MCF 10A (cell line): ENCODE measurements around the gene LEMD3. TPM values are rescaled to one million over a fixed set of nuclear protein-coding genes. Genes with fewer than 3 reads are reported as not detected.

Source experiments
- BruUV-seq: library from RNA; stranded (reverse); fragments of 400-500 nt; replicated peaks from 2 replicates; lab custom pipeline; 2021; lab: Mats Ljungman, UMichigan
- CTCF ChIA-PET: fragments of 300-600 bp; sonication (Branson Sonifier 250); formaldehyde crosslinking; extraction: SDS; loops from one replicate; lab custom pipeline; 2021; ENCODE audit warnings: antibody characterized with exemption, inconsistent platforms; lab: Yijun Ruan, JAX
- POLR2A ChIA-PET: fragments of 300-600, 350-650 bp; sonication (Branson Sonifier 250); formaldehyde crosslinking; extraction: SDS; loops from one replicate; lab custom pipeline; 2020; ENCODE audit warnings: antibody characterized with exemption, inconsistent platforms; lab: Yijun Ruan, JAX
- DNase-seq: peaks from one replicate; pipeline ENCODE4 v3.0.0-alpha.2; 2018; ENCODE audit not compliant: unreplicated experiment
- H3K27ac Mint-ChIP-seq: one replicate; pipeline ENCODE4 v1.8.0; 2022; ENCODE audit warnings: mild to moderate bottlenecking, low read depth, mixed read lengths; ENCODE audit not compliant: unreplicated experiment
- H3K27me3 Mint-ChIP-seq: one replicate; pipeline ENCODE4 v1.8.0; 2022; ENCODE audit warnings: mixed read lengths; ENCODE audit not compliant: insufficient read depth, unreplicated experiment
- H3K36me3 Mint-ChIP-seq: one replicate; pipeline ENCODE4 v1.8.0; 2022; ENCODE audit warnings: mild to moderate bottlenecking, moderate library complexity, mixed read lengths; ENCODE audit not compliant: insufficient read depth, unreplicated experiment
- H3K4me1 Mint-ChIP-seq: one replicate; pipeline ENCODE4 v1.8.0; 2022; ENCODE audit warnings: mixed read lengths; ENCODE audit not compliant: insufficient read depth, unreplicated experiment
- H3K4me3 Mint-ChIP-seq: one replicate; pipeline ENCODE4 v1.8.0; 2022; ENCODE audit warnings: mild to moderate bottlenecking, moderate library complexity, mixed read lengths; ENCODE audit not compliant: unreplicated experiment
- H3K9me3 Mint-ChIP-seq: one replicate; pipeline ENCODE4 v1.8.0; 2022; ENCODE audit warnings: mixed read lengths; ENCODE audit not compliant: unreplicated experiment
- intact Hi-C: fragments of 100-400 bp; cut with micrococcal nuclease; formaldehyde crosslinking; loops from 2 replicates; pipeline ENCODE4 v1.14.1; 2022
- total RNA-seq: library from RNA; stranded (reverse); gene quantifications from 2 replicates; pipeline ENCODE4 v1.2.3, GENCODE V29; 2022
- TF ChIP-seq, protein P1 (sequence below): fragments of 200-600 bp; IDR thresholded peaks from one replicate; pipeline ENCODE4 v1.8.0; 2022; ENCODE audit warnings: antibody characterized with exemption, mild to moderate bottlenecking; ENCODE audit not compliant: unreplicated experiment

The LEMD3 gene
- total RNA-seq, 1 experiment from 2014 or later, result 21.8 TPM

DNA sequence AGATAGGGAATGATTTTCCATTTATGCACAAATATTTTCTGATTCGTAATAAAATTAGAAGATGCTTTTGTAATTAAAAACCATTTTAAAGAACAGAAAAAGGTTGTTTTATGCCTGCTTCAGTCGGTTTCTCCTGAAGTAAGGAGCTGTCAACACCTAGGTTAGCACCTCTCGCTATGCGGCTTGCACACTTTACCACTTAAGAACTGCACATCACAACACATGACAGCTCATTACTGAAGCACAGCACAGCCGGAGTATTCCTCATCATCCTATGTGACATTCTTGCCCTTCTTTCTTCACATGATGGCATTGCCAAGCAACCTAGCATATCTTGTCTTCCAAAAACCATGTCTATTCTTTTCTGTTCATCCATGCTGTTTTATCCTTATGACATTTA lies 42.9 kb upstream of the LEMD3 start:
- DNase-seq, result no peak
- Mint-ChIP-seq H3K36me3 (no peaks in the 10 kb centered on the region), H3K27me3 (peaks cover 50% of the 10 kb centered on the region), H3K27ac (no peak overlapping the region), H3K4me1 (no peaks in the 10 kb centered on the region), H3K9me3 (no peaks in the 10 kb centered on the region), H3K4me3 (no peak overlapping the region)
- TF ChIP-seq, protein P1, sequence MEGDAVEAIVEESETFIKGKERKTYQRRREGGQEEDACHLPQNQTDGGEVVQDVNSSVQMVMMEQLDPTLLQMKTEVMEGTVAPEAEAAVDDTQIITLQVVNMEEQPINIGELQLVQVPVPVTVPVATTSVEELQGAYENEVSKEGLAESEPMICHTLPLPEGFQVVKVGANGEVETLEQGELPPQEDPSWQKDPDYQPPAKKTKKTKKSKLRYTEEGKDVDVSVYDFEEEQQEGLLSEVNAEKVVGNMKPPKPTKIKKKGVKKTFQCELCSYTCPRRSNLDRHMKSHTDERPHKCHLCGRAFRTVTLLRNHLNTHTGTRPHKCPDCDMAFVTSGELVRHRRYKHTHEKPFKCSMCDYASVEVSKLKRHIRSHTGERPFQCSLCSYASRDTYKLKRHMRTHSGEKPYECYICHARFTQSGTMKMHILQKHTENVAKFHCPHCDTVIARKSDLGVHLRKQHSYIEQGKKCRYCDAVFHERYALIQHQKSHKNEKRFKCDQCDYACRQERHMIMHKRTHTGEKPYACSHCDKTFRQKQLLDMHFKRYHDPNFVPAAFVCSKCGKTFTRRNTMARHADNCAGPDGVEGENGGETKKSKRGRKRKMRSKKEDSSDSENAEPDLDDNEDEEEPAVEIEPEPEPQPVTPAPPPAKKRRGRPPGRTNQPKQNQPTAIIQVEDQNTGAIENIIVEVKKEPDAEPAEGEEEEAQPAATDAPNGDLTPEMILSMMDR, result no peak
- no TSS peak for BruUV-seq
- CTCF ChIA-PET, result interaction anchor here (1.3 to 6.9 kb wide), 6 partner anchors 18 to 331 kb away, joined by 4 to 86 read pairs (median 6); no protein-coding TSS in a partner anchor
- intact Hi-C loops, result no loop called here
- POLR2A ChIA-PET, result no interaction called here

DNA sequence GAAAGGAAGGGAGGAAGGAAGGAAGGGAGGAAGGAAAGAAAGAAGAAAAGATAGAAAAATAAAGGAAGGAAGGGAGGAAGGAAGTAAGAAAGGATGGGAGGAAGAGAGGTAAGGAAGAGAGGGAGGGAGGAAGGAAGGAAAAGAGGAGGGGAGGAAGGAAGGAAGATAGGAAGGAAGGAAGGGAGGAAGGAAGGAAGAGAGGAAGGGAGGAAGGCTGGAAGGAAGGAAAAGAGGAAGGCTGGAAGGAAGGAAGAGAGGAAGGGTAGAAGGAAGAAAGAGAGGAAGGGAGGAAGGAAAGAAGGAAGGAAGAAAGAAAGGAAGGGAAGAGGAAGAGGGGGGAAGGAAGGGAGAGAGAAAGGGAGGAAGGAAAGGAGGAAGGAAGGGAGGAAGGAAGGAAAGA lies 35.5 kb upstream of the LEMD3 start:
- Mint-ChIP-seq H3K27ac (no peak overlapping the region), H3K4me1 (no peaks in the 10 kb centered on the region), H3K36me3 (no peaks in the 10 kb centered on the region), H3K9me3 (peaks cover 28% of the 10 kb centered on the region), H3K27me3 (peaks cover 86% of the 10 kb centered on the region), H3K4me3 (no peak overlapping the region)
- CTCF ChIA-PET, result interaction anchor here (0.8 to 0.9 kb wide), 3 partner anchors 11 to 179 kb away, joined by 3 to 4 read pairs (median 4); no protein-coding TSS in a partner anchor
- no peak for DNase-seq
- TF ChIP-seq, protein P1, result no peak
- intact Hi-C loops, result no loop called here
- POLR2A ChIA-PET, result no interaction called here
- BruUV-seq, result no TSS peak

DNA sequence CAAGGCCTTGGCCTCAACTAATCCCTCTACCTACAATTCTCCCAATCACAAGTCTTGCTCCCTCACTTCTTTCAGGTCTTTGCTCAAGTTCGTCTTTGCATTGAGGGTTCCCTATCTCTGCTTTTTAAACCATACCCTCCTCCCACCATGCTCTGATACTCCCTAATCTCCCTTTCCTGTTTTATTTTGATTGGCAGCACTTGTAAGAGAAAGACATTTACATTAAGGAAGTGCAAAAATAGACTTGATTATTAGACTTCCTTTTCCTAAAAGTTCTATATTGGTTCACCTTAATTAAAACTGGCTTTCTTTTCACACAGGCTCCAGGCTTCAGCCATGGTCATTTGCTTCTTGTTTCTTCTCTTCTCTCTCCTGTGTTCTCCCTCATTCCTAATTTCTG lies 30.0 kb upstream of the LEMD3 start:
- Mint-ChIP-seq H3K4me1 (no peaks in the 10 kb centered on the region), H3K27me3 (peaks cover 85% of the 10 kb centered on the region), H3K27ac (no peak overlapping the region), H3K36me3 (no peaks in the 10 kb centered on the region), H3K9me3 (peaks cover 16% of the 10 kb centered on the region), H3K4me3 (no peak overlapping the region)
- BruUV-seq, result no TSS peak
- CTCF ChIA-PET, result interaction anchor here (2.2 kb wide), 1 partner anchor 15 kb away, joined by 7 read pairs; no protein-coding TSS in a partner anchor
- TF ChIP-seq, protein P1, result no peak
- no peak for DNase-seq
- intact Hi-C loops, result no loop called here
- POLR2A ChIA-PET, result no interaction called here

DNA sequence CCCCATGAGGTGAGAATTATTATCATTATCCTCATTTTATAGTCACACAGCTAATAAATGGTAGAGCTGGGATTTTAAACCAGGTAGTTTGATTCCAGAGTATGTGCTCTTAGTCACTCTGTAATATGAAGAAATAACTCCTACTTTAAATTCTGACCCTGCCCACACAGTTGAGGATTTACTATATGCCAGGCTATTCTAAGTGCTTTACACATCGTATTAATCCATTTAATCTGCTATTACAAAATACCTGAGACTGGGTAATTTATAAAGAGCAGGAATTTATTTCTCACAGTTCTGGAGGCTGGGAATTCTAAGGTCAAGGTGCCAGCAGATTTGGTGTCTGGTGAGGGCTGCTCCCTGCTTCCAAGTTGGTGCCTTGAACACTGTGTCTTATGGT lies 28.6 kb upstream of the LEMD3 start:
- Mint-ChIP-seq H3K9me3 (peaks cover 16% of the 10 kb centered on the region), H3K27ac (no peak overlapping the region), H3K27me3 (peaks cover 88% of the 10 kb centered on the region), H3K4me1 (no peaks in the 10 kb centered on the region), H3K36me3 (no peaks in the 10 kb centered on the region), H3K4me3 (no peak overlapping the region)
- intact Hi-C loops, result no loop called here
- ChIA-PET CTCF (interaction anchor here (0.5 to 1.0 kb wide), 2 partner anchors 24 to 34 kb away, joined by 3 to 4 read pairs; no protein-coding TSS in a partner anchor), POLR2A (interaction anchor here (0.5 to 1.0 kb wide), 2 partner anchors 30 to 385 kb away, joined by 3 read pairs; no protein-coding TSS in a partner anchor)
- DNase-seq, result no peak
- TF ChIP-seq, protein P1, result no peak
- BruUV-seq, result no TSS peak
